HepG2 (cell line): ENCODE results near the gene OR7A5. TPM values are rescaled to one million over a fixed set of nuclear protein-coding genes. Genes with fewer than 3 reads are reported as not detected.
"Not testable (repeated sequence)": the region's sequence is repeated elsewhere in the genome, so short reads cannot be mapped to it uniquely, and the experiment has no call there.

Experiments used
- ATAC-seq: fragments of 200-7000 bp; cut with Tn5 transposase; 3 replicates; pipeline ENCODE4 v1.9.1; 2020; ENCODE audit warnings: mild to moderate bottlenecking, moderate library complexity
- BruUV-seq: library from RNA; stranded (reverse); fragments of 400-500 nt; replicated peaks from 2 replicates; lab custom pipeline; 2021; lab: Mats Ljungman, UMichigan
- CTCF ChIA-PET: fragments of 300-600 bp; formaldehyde crosslinking; extraction: SDS; loops from one replicate; lab custom pipeline; 2021; ENCODE audit warnings: low total read pairs, inconsistent platforms, low intra/inter-chr PET ratio; lab: Yijun Ruan, JAX
- POLR2A ChIA-PET: fragments of 350-600 bp; sonication (Branson Sonifier 250); formaldehyde crosslinking; loops from one replicate; lab custom pipeline; 2020; ENCODE audit warnings: antibody characterized with exemption, inconsistent platforms; lab: Yijun Ruan, JAX
- DNase-seq: peaks from one replicate; pipeline ENCODE4 v3.0.0-alpha.2; 2015; ENCODE audit warnings: low spot score
- FAIRE-seq: peaks from 3 replicates; lab custom pipeline; 2011; peaks lifted over from hg19 to GRCh38; lab: Jason Lieb, UNC
- H2AFZ ChIP-seq: one replicate; pipeline ENCODE4 v1.6.1; 2011; ENCODE audit warnings: low read length, inconsistent platforms
- H3K27ac ChIP-seq: fragments of 300-600 bp; 3 replicates; pipeline ENCODE4 v1.8.0; 2011; ENCODE audit warnings: mixed run types, mild to moderate bottlenecking, mixed read lengths, low read length, inconsistent platforms; ENCODE audit not compliant: insufficient read depth; ENCODE audit errors: extremely low read length
- H3K27me3 ChIP-seq, 2 experiments: fragments of 200-600 bp in 1 of 2; 2 replicates in 1 of 2; 3 replicates in 1 of 2; pipeline versions ENCODE4 v1.6.0 to v1.8.0; 2011; ENCODE audit warnings: low read length in 2 of 2, mild to moderate bottlenecking in 2 of 2, moderate library complexity in 2 of 2, inconsistent platforms in 1 of 2; ENCODE audit not compliant: insufficient read depth in 2 of 2, control insufficient read depth in 1 of 2
- H3K36me3 ChIP-seq, 2 experiments: fragments of 200-600 bp in 1 of 2; replicated peaks in 1 of 2; 2 replicates in 1 of 2; 3 replicates in 1 of 2; pipeline versions ENCODE4 v1.5.1 to v1.8.0; 2011; ENCODE audit warnings: low read length in 2 of 2, inconsistent platforms in 1 of 2; ENCODE audit not compliant: insufficient read depth in 2 of 2, control insufficient read depth in 1 of 2
- H3K4me1 ChIP-seq: 2 replicates; pipeline ENCODE4 v1.5.1; 2012; ENCODE audit warnings: low read length, inconsistent platforms; ENCODE audit not compliant: insufficient read depth
- H3K4me2 ChIP-seq: 2 replicates; pipeline ENCODE4 v1.6.0; 2011; ENCODE audit warnings: low read depth, low read length, inconsistent platforms
- H3K4me3 ChIP-seq, 3 experiments: fragments of 200-600 bp in 1 of 3; sonication (generic), shearing (Covaris generic) in 1 of 3; replicated peaks in 1 of 3; 2 replicates each; pipeline ENCODE4 v1.5.1; 2011 to 2016; ENCODE audit warnings: low read length in 3 of 3, inconsistent platforms in 2 of 3, low read depth in 2 of 3, mild to moderate bottlenecking in 2 of 3, control low read depth in 1 of 3, mixed read lengths in 1 of 3; ENCODE audit not compliant: insufficient read depth in 1 of 3
- H3K79me2 ChIP-seq: one replicate; pipeline ENCODE4 v1.6.1; 2011; ENCODE audit warnings: low read length, inconsistent platforms; ENCODE audit not compliant: insufficient read depth
- H3K9ac ChIP-seq: 2 replicates; pipeline ENCODE4 v1.6.0; 2011; ENCODE audit warnings: mild to moderate bottlenecking, low read depth, low read length, inconsistent platforms; ENCODE audit not compliant: insufficient read depth
- H3K9me3 ChIP-seq: 2 replicates; pipeline ENCODE4 v1.5.1; 2012; ENCODE audit warnings: mild to moderate bottlenecking, low read length
- H4K20me1 ChIP-seq: 2 replicates; pipeline ENCODE4 v1.6.0; 2011; ENCODE audit warnings: inconsistent platforms, mild to moderate bottlenecking, low read length, moderate library complexity; ENCODE audit not compliant: insufficient read depth
- CEBPB ChIP-seq: IDR thresholded peaks from 2 replicates; pipeline ENCODE4 v1.6.1; 2011; ENCODE audit warnings: low read depth, low read length, improper control_type of control experiment, borderline replicate concordance
- WGBS: methylation state at CpG from one replicate; pipeline ENCODE4 v1.1.6; 2017; ENCODE audit warnings: low lambda C conversion rate; 5-methylcytosine and 5-hydroxymethylcytosine counted together
- in situ Hi-C: cut with HindIII; loops from 2 replicates; pipeline ENCODE4 v1.10.0; 2017; ENCODE audit warnings: low pct_unique_long_range_greater_than_20kb; ENCODE audit not compliant: extremely low pct_ligation_motif_present
- intact Hi-C: fragments of 100-400 bp; cut with micrococcal nuclease; formaldehyde crosslinking; loops from one replicate; pipeline ENCODE4 v1.10.0; 2022; ENCODE audit not compliant: unreplicated experiment
- polyA plus RNA-seq, 8 experiments: library from polyadenylated mRNA; depleted of rRNA in 3 of 8; stranded (reverse) in 7 of 8; unstranded in 1 of 8; fragments of >200 nt; fragmentation: Illumina TruSeq in 4 of 8; extraction: Trizol in 4 of 8; gene quantifications; 2 replicates each; pipeline versions ENCODE4 v1.2.1 to v1.2.3, GENCODE V29; 2011 to 2016; ENCODE audit warnings: low read depth in 4 of 8, missing spikeins in 1 of 8, mixed read lengths in 1 of 8; ENCODE audit not compliant: insufficient read depth in 1 of 8
- total RNA-seq, 5 experiments: library from RNA; depleted of rRNA; stranded (reverse); fragments of >200 nt; fragmentation: Illumina TruSeq; extraction: Trizol; gene quantifications; 2 replicates each; pipeline ENCODE4 v1.2.3, GENCODE V29; 2016; ENCODE audit warnings: low read depth in 1 of 5

OR7A5 gene
- total and polyA plus RNA-seq, 2 of the 13 experiments (the other 11 are each of a cell fraction or from before 2014, with no cell fraction given) = not detected

DNA sequence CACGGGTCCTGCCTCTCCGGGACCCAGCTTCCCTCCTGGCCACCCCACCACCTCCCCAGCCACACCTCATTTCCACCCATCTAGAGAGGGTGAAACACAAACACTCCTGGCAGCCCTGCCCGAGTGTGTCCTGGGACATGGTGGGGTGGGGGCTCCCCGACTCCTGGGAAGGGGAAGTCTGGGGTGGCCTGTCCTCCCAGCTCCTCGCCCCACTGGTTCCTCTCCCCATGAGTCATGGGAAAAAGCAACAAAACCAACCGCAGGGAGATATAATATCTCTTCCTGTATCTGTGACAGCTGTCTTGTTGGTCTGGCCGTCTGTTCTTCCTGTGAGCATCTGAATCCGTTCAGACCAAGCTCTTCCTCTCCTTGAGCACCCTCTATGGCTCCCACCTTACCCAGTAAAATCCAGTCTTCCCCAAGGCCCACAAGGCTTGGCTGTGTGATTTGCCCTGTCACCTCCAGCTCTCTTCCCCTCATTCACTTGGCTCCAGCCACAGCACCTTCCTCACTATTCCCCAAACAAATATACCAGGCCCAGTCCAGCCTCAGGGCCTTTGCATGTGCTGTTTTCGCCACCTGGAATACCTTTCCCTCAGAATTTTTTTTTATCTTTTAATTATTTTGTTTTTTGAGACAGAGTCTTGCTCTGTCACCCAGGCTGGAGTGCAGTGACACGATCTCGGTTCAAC, 49.7 kb downstream of the OR7A5 start:
- in situ Hi-C loops = loop anchor here (10.0 kb wide), 1 partner anchor 110 kb away; no protein-coding TSS in a partner anchor
- H3K36me3 ChIP-seq, H3K27ac ChIP-seq, H3K4me1 ChIP-seq, BruUV-seq, FAIRE-seq, H3K79me2 ChIP-seq, CTCF ChIA-PET, H2AFZ ChIP-seq, H4K20me1 ChIP-seq, intact Hi-C loops, POLR2A ChIA-PET, ATAC-seq, DNase-seq, H3K4me3 ChIP-seq, H3K9ac ChIP-seq, H3K9me3 ChIP-seq, H3K4me2 ChIP-seq, H3K27me3 ChIP-seq: not testable (repeated sequence)
- WGBS = 4% methylated on average over 7 of the region's 11 CpGs

- BruUV-seq, H3K4me2 ChIP-seq, ATAC-seq, H3K27ac ChIP-seq, intact Hi-C loops, H3K4me1 ChIP-seq, FAIRE-seq, H2AFZ ChIP-seq, H3K27me3 ChIP-seq, H4K20me1 ChIP-seq, H3K79me2 ChIP-seq, H3K9ac ChIP-seq, H3K36me3 ChIP-seq, H3K9me3 ChIP-seq, POLR2A ChIA-PET, H3K4me3 ChIP-seq, DNase-seq, CTCF ChIA-PET: not testable (repeated sequence)
- in situ Hi-C loops = loop anchor here (10.0 kb wide), 1 partner anchor 110 kb away; no protein-coding TSS in a partner anchor
- TF ChIP-seq CEBPB = peak; percentile 39; the same call in 1 of the 2 replicates
- WGBS = 45% methylated on average over 7 of the region's 10 CpGs
These were observed 50.3 kb downstream of the OR7A5 start for GRCh38 chr19:14784730-14785101.

- DNase-seq, POLR2A ChIA-PET, H3K36me3 ChIP-seq, H3K79me2 ChIP-seq, intact Hi-C loops, H3K9me3 ChIP-seq, H4K20me1 ChIP-seq, H3K4me2 ChIP-seq, H3K27me3 ChIP-seq, H3K27ac ChIP-seq, H3K4me3 ChIP-seq, ATAC-seq, FAIRE-seq, H2AFZ ChIP-seq, CTCF ChIA-PET, BruUV-seq, H3K4me1 ChIP-seq, H3K9ac ChIP-seq: not testable (repeated sequence)
- WGBS = 12% methylated on average over 5 of the region's 8 CpGs
- in situ Hi-C loops = loop anchor here (10.0 kb wide), 1 partner anchor 111 kb away; no protein-coding TSS in a partner anchor
These were observed 51.5 kb downstream of the OR7A5 start for GRCh38 chr19:14783410-14783998.
